ENCODE results near the gene RPS19BP1.

DNA sequence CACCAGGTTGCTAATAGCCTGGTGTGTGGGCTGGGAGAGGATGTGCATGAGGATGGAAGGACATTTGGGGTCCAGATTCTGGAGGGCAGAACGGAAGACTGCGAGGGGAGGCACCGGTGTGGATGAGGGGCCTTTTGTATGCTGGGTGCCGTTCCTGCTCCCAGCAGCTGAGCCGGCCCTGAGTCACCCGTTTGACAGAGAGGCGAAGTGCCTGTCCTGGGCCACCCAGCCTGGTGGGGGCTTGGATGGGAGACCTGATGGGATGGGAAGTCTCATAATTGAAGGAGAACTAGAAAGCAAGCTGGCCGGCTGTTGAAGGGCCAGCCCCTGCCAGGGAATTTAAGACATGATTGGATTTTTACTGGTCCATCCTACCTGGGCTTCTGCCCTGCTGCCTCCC, 48.8 kb upstream of the RPS19BP1 start:
- TF ChIP-seq POLR2A (IDR thresholded peaks at IDR 0.05): no peak
- no peak for TF ChIP-seq CTCF (IDR thresholded peaks at IDR 0.05)
